Measurements from ENCODE around the gene MYH15.

- TF ChIP-seq CTCF (conservative IDR thresholded peaks at IDR 0.05; ENCODE audit: low read length) (no peak), EZH2phosphoT487 (IDR thresholded peaks at IDR 0.05; ENCODE audit: borderline replicate concordance, low read depth, low read length) (no peak)
Measured at GRCh38 chr3:108357042-108357441, 153.4 kb downstream of the MYH15 start.

All from OCI-LY7 (cell line).